Activated CD4-positive, CD25-positive, alpha-beta regulatory T cell treated with anti-CD3 and anti-CD28 coated beads, Interleukin-2, amount 50 U/mL, for 72 hours (primary cell): ENCODE results near the gene LPA.
"Not testable (repeated sequence)": the region's sequence is repeated elsewhere in the genome, so short reads cannot be mapped to it uniquely, and the experiment has no call there.

Source experiments
- DNase-seq: peaks from one replicate; pipeline ENCODE4 v3.0.0; 2021

LPA gene, protein sequence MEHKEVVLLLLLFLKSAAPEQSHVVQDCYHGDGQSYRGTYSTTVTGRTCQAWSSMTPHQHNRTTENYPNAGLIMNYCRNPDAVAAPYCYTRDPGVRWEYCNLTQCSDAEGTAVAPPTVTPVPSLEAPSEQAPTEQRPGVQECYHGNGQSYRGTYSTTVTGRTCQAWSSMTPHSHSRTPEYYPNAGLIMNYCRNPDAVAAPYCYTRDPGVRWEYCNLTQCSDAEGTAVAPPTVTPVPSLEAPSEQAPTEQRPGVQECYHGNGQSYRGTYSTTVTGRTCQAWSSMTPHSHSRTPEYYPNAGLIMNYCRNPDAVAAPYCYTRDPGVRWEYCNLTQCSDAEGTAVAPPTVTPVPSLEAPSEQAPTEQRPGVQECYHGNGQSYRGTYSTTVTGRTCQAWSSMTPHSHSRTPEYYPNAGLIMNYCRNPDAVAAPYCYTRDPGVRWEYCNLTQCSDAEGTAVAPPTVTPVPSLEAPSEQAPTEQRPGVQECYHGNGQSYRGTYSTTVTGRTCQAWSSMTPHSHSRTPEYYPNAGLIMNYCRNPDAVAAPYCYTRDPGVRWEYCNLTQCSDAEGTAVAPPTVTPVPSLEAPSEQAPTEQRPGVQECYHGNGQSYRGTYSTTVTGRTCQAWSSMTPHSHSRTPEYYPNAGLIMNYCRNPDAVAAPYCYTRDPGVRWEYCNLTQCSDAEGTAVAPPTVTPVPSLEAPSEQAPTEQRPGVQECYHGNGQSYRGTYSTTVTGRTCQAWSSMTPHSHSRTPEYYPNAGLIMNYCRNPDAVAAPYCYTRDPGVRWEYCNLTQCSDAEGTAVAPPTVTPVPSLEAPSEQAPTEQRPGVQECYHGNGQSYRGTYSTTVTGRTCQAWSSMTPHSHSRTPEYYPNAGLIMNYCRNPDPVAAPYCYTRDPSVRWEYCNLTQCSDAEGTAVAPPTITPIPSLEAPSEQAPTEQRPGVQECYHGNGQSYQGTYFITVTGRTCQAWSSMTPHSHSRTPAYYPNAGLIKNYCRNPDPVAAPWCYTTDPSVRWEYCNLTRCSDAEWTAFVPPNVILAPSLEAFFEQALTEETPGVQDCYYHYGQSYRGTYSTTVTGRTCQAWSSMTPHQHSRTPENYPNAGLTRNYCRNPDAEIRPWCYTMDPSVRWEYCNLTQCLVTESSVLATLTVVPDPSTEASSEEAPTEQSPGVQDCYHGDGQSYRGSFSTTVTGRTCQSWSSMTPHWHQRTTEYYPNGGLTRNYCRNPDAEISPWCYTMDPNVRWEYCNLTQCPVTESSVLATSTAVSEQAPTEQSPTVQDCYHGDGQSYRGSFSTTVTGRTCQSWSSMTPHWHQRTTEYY (N-terminal part only)

DNA sequence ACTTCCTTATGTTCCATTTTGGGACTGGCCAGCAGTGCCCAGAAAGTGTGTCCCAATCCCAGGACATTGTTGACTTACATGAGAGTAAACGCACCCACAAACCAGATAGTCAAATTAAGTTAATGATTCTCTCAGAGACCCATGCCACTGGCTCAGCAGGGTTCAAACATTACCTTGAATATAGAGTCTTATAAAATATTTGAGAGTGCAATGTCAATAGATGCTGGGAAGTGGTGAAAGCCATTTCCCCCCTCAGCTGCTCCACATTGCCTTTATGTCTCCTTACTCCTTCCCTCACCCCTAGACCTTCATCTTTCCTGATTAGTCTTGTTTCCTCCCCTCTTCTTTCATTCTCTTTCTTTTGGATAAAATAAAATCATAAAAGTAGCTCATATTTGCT lies at the start of gene LPA:
Gene LPA (minus strand): TSS at position 78 of the 400 bp plus-strand sequence. CDS start 61 bp downstream, at position 17.
- not testable (repeated sequence) for DNase-seq

DNA sequence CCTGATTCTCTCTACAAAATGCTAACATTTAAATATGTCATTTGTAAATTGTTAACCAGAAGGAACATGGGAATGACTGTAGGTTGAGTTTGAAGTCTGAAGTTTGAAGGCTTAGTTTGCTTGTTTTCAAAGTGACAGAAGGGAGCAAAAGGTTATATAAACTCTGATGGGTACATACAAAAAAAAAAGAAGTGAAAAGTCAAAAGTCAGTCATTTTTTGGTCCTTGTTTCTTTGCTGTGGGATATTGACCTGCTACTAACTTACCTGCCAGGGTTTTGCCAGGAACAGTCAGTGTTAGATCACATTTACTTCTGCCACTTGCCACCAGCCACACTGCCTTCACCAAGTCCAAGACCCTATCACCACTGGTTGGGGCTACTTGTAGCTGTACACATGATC lies 44.9 kb upstream of the LPA start:
- not testable (repeated sequence) for DNase-seq

DNA sequence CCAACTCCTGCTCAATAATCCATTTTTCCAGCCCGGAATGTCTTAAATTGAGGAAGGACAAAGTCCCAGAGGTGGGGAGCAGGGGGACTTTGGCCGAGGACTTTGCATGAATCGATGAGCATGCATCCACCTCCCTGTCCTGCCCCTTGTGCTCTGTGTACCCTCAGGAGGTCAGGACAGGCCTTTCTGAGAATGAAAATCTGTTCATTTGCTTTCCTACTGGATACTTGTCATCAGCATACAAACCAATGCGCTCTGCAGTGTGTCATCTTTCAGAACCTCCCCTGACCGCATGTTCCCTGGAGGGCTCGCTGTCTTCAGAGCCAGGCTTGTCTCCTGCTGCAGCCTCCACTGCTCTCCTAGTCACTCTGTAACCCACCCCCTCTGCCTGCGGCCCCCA lies 40.6 kb upstream of the LPA start:
- not testable (repeated sequence) for DNase-seq

DNA sequence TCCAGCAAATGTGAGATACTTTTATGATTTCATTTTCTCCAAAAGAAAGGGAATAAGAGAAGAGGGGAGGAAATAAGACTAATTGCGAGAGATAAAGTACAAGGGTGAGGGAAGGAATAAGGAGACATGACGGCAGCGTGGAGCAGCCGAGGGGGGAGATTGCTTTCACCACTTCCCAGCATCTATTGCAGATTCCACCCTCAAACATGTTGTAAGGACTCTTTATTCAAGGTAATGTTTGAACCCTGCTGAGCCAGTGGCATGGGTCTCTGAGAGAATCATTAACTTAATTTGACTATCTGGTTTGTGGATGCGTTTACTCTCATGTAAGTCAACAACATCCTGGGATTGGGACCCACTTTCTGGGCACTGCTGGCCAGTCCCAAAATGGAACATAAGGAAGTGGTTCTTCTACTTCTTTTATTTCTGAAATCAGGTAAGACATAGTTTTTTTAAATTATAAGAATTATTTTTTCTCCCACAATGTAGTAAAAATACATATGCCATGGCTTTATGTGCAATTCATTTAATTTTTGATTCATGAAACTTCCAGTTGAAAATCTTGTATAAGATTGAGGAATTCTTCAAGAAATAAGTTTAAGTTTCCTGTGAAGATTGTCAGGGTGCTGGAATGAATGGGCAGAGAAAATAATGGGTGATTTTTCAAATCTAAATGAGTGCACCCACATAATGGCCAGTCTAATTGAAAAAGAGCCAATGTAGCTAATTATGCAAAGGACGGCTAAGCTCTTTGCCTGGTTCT lies 38.0 kb upstream of the LPA start, which contains the start of gene PLG:
Gene PLG (plus strand): TSS at position 327 of the 763 bp plus-strand sequence. CDS start 61 bp downstream, at position 388.
- not testable (repeated sequence) for DNase-seq

DNA sequence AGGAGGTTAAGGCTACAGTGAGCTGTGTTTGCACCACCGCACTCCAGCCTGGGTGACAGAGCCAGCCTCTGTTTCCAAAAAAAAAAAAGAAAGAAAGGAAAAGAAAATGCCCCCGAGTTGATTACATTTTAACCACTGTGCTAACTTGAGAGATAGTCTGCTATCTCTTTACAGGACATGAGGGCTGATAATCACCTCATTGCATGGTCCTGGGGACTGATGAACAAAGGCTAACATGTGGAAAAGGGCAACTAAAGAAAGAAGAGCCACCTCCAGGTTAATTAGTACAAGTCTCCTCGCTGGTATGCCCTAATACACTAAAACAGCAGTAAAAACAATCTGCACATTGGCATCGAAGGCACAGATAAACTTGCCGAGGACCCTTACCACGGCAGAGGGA lies 33.8 kb upstream of the LPA start:
- no peak for DNase-seq

DNA sequence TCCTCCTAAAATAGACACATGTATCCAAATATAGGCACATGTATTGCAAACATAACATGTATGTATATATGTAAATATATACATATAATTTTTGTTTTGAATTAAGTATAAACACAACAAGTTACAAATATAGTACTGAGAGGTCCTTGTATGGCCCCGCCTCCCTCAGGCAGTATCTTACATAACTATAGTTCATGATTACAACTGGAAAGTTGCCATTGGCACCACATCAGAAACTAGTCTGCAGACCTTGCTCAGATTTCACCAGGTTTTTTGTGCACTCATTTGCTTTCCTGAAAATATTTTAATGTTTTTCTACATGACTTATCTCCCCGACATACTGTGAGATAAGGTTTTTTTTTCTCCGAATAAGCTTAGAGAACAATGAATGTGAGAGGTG lies 32.8 kb upstream of the LPA start:
- not testable (repeated sequence) for DNase-seq

DNA sequence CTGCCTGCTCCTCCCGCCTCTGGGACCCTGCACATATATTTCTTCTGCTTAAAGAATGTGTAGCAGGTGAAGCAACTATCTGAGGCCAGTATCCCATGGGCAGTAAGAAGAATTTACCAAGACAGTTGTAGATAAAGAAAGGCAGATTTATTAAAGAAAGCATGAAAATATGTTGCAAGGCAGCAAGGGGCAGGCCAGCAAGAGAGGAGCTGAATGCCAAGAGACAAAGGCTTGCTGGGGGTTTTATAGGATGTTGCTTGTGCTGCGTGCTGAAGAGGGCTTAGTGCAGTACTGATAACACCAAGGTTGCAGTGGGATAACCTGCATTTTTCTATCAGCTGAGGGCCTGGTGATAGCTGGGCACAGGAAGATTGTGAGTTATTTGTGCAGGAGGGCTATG lies 31.5 kb upstream of the LPA start:
- DNase-seq, result not testable (repeated sequence)

DNA sequence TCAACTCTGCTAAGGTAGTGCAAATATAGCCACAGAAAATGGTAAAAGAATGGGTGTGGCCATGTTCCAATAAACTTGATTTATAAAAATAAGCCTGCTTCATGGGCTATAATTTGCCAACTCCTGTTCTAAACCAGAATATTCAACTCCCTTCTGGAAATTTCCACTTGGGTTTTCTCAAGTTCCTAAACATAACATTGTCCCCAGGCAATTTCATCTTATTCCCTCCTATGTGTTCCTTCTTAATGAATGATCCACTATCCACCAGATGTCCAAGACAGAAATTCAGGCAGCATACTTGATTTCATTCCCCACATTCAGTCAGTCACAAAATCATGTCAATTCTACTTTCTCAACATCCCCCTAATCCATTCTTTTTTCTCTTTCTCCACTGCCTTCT lies 30.9 kb upstream of the LPA start:
- DNase-seq, result not testable (repeated sequence)

DNA sequence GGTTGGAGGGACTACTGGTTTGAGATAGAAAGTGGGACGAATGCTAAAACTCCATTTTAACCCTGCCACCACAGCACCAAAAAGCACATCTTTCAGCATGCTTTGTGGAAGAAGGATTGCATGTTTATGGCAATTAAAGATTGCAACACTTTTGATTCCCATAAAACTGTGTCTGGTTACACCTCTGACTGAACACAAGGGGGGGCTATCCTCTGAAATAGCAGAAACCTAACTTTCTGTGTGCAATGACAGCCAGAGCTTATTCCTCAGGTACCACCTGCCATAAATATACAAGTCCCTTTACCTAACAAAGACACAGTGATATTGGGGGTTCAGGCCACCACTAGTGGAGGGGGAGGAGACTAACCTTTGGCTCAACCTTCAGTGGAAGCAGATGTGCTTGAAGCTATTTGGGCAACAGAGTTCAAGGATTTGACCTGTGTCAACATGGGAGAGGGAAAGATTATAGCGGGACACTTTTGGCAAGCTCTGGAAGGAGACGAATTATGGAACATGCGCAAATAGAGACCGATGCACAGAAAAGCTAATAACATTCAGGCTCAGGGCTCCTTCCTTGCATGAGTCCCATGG lies 28.4 kb upstream of the LPA start:
- DNase-seq, result no peak

DNA sequence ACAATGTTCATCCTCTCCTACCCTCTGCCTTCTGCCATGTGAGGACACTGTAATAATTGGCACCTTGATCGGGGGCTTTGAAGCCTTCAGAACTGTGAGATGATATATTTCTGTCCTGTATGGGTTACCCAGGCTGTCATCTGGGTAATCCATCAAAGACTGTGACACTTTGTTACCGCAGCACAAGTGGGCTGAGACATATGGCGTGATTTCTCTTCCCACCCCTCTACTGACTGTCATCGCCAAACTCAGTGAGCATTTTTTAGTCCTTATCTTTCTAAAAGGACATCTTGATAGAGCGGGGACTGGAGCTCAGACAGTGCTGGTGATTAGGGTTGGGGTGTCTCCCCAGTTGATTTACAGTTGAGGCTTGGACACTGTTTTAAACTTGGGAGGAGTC lies 27.5 kb upstream of the LPA start:
- DNase-seq, result no peak

DNA sequence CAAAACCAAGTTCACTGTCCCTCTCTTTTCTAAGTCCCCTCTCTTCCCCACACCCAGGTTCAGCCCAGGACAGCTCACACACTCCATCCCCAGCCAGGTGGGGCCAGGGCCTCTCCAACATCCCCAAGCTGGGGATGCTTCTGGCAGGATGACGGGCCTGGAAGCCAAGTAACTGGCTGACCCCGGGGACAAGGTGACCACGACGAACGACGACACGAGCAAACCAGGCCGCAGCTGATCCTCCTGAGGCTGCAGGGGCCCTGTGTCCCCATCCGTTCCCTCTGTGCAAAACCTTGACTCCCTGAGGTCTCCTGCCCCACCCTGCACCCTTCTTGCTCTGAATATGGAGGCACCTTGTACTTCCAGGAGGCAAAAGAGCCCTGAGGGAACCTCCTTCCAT lies 26.4 kb upstream of the LPA start:
- DNase-seq, result no peak

DNA sequence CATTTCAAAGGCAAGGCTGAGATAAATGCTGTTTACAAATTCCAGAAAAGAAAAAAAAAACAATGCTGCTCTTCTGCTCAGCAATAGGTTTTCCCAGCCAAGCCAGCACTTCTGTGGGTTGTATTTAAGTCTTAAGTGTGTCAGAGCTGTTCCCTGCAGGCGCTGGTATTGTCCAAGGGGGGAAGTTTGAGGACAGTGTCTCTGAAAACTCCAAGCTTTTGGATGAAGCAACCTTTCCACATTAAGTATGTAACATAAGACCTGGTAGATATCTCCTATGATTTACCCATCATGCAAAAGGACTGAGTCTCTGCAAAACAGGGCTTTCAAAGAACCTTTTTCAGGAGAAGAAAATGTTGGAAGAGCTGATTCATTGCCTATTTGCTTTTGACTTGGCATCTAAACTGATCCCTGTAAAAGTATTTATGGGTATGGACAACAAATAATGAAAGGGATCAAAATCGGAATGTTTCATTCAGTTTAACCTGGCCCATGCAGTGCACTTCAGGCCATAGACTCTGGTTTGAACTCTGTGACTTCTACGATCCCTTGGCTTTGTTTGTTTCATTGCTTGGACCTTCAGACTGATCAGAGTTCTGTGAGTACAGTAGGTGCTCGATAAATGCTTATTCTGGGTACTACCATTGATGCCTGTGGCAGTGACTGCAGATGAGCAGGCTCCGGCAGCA lies 21.8 kb upstream of the LPA start:
- no peak for DNase-seq

DNA sequence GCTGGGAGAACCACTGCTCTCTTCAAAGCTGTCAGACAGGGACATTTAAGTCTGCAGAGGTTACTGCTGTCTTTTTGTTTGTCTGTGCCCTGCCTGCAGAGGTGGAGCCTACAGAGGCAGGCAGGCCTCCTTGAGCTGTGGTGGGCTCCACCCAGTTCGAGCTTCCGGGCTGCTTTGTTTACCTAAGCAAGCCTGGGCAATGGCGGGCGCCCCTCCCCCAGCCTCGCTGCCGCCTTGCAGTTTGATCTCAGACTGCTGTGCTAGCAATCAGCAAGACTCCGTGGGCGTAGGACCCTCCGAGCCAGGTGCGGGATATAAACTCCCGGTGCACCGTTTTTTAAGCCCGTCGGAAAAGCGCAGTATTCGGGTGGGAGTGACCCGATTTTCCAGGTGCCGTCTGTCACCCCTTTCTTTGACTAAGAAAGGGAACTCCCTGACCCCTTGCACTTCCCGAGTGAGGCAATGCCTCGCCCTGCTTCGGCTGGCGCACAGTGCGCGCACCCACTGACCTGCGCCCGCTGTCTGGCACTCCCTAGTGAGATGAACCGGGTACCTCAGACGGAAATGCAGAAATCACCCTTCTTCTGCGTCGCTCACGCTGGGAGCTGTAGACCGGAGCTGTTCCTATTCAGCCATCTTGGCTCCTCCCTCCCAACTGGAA lies 21.2 kb upstream of the LPA start:
- not testable (repeated sequence) for DNase-seq

DNA sequence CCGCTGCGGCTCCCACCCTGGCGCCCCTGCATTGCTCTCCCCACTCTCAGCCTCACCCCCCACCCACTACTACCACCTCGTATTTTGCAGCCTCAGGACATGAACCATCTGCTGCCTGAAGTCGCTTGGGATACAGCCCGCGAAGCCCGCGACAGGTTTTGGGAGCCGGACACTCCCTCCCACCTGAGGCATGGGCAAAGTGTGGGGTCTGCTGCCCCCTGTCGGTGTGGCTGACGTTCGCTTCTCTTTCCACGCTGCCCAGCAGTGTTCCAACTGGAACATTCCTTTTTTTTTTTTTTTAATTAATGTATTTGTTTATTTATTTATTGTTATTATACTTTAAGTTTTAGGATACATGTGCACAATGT lies 15.3 kb upstream of the LPA start:
- DNase-seq, result no peak

DNA sequence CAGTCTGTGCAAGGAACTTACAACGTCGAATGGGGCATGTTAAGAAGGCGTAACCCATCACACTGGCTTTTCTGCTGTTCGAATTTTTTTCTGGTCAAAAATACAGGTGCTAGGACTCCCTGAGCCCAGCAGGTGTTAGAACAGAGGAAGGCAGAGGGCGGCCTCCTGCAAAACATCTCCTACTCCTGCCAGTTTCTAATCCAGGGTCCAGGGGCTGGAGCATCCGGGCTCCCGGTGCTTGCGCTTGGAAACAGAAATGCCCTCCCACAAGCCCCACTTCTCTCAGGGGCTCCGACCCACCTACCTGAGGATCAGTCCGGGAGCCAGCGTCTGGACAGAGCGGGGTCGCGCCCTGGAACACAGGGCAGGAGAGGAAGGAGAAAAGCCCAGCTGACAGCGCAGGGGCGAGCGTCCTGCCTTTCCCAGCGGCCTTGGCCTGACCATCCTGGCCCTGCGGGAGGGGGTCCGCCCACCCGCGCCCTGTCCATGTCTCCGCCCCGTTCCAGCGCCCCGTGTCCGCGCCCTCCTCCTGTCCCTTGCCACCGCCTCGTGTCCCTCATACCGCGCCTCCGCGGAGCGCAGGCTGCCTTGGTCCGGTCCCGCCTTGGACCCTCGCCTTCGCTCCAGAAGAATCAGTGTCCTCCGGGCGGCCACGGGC lies 14.8 kb upstream of the LPA start:
- no peak for DNase-seq

DNA sequence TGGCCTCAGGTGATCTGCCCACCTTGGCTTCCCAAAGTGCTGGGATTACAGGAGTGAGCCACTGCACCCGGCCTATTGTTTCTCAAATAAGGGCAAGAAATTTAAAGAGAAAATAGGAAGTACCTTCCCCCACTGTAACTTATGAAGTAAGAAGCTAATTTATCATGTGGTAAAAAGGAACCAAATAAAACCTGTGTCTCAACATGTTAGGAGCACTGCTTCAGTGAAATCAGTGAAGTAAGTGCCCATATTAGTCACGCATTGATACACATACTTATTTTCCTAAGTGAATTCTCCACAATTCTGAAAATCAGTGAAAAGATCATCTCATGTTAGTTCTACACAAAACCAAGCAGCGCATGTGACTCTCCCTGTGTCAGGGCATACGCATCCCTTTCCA lies 14.2 kb upstream of the LPA start:
- no peak for DNase-seq

DNA sequence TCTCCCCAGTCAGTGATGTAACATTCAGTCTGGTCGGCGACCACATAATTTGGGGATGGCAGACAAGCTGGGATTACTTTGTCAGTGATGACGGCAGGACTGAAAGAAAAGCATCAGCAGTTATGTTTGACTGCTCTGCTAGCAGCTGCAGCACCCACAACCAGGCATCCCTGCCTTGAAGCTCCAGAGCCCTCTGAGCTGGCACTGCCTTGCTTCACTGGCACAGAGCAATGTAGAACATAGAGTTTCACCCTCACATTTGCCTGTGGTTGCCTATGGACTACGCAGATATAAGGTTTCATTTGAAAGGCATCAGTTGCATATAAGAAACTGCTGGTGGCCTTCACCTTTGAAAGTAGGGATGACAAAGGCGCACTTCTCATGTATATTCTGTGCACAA lies 12.3 kb upstream of the LPA start:
- DNase-seq, result not testable (repeated sequence)

DNA sequence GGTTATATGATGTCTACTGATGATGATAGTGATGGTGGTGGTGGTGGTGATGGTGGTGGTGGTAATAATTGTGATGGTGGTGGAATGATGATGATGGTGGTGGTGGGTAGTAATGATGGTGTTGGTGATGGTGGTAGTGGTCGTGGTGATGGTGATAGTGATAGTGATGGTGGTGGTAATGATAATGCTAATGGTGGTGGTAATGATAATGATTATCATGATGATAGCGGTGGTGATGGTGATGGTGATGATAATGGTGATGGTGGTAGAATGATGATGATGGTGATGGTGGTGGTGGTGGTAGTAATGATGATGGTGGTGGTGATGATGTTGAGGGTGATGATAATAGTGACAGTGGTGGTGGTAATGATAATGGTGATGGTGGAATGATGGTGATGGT lies 4.5 kb upstream of the LPA start:
- DNase-seq, result no peak

DNA sequence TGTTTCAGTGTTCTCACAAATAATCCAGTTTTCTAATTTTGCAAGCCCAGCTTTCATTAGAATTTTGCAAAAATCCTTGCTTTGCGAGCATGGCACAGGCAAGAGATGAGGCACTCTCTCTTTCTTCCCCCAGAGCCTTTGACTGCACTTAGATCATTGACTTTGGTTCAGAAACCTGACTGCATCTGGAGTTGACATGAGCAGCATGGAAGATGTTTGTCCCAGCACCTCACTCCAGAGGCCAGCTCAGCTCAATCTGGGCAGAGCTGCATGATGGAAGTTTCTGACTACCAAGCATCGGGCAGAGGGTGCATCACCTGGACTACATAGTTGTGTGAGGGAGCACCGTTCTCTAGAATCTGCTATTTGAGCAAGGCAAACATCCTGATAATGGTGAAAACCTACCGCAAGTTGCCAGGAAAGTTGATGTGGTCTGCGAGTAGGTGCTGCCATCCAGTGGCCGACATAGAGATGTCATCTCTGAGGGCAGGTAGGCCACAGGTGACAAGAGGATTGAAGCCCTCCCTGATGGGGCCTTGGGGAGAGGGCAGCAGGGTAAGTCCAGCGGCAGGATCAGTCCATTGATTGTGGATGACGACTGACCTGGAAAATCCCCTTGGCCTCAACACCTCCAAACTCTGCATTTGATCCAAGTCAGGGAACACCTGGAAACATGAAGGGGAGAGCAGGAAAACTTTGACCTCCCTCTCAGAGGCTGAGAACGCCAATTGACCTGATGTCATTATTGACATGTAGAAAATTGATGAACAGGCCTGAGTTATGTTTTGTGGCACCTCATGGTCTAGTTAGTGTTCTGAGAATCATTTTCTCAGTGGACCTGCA lies 3.8 kb upstream of the LPA start:
- no peak for DNase-seq
